K562 treated with DMSO at 1 percent for 48 hours (cell line): ENCODE measurements around the gene HPS1. TPM values are rescaled to one million over a fixed set of nuclear protein-coding genes. Genes with fewer than 3 reads are reported as not detected.

Experiments used
- total RNA-seq: library from RNA; unstranded; fragments of 300-600 nt; gene quantifications from 2 replicates; pipeline ENCODE4 v1.2.3, GENCODE V29; 2022; ENCODE audit warnings: low replicate concordance; ENCODE audit errors: extremely low read depth

HPS1 gene
- not detected in 2 replicates for total RNA-seq

GRCh38 chr10:98446661-98447221 lies at the start of gene HPS1:
TSS of gene HPS1 (minus strand) at chr10:98446935. CDS start at chr10:98443240, 3,695 bp downstream.

GRCh38 chr10:98414932-98415730 lies 31.6 kb downstream of the HPS1 start, which contains the start of gene PYROXD2:
TSS of gene PYROXD2 (minus strand) at chr10:98415182. CDS start at chr10:98415135, 47 bp downstream.

Other genes with a start within 250 kb of the HPS1 start
- not detected in 2 replicates for gene LOXL4, start 178.7 kb downstream of the HPS1 start, total RNA-seq
- not detected in 2 replicates for gene PYROXD2, start 31.8 kb downstream of the HPS1 start, total RNA-seq